Colonic mucosa (tissue), 4 donors: ENCODE measurements around the gene ADPRH. TPM values are rescaled to one million over a fixed set of nuclear protein-coding genes. Genes with fewer than 3 reads are reported as not detected.

ENCODE experiments used
- DNase-seq: peaks from one replicate; pipeline ENCODE4 v3.0.0-alpha.2; 2020
- H3K27ac ChIP-seq: fragments of 200-600 bp; one replicate; pipeline ENCODE4 v1.8.0; 2021
- H3K27me3 ChIP-seq: fragments of 200-600 bp; one replicate; pipeline ENCODE4 v1.8.0; 2021
- H3K36me3 ChIP-seq: fragments of 200-600 bp; one replicate; pipeline ENCODE4 v1.8.0; 2021
- H3K4me1 ChIP-seq: fragments of 200-600 bp; one replicate; pipeline ENCODE4 v1.8.0; 2021; ENCODE audit warnings: mild to moderate bottlenecking
- H3K4me3 ChIP-seq: fragments of 200-600 bp; one replicate; pipeline ENCODE4 v1.8.0; 2021
- H3K9ac ChIP-seq, 2 donors: one replicate each; pipeline ENCODE4 v1.7.0; 2013; ENCODE audit warnings: control low read depth in 2 of 2, low read depth in 2 of 2, low read length in 2 of 2
- H3K9me3 ChIP-seq: fragments of 200-600 bp; one replicate; pipeline ENCODE4 v1.8.0; 2021
- intact Hi-C: fragments of 100-400 bp; cut with DNase I; formaldehyde crosslinking; loops from one replicate; pipeline ENCODE4 v1.14.1; 2022
- total RNA-seq, 2 donors: library from RNA; stranded (reverse); fragmentation: NEBNext Ultra II Directional in 1 of 2; extraction: Animal tissue kit (Norgen Biotek cat#: 25700) in 1 of 2; gene quantifications; one replicate each; pipeline ENCODE4 v1.2.1, GENCODE V29; 2021
- TF ChIP-seq, protein P1 (sequence below): fragments of 200-600 bp; IDR thresholded peaks from one replicate; pipeline ENCODE4 v1.8.0; 2022; ENCODE audit warnings: antibody characterized with exemption, mild to moderate bottlenecking
- donor health status: healthy.
- donor health status: DM: no; HTN: no; CAD: no.
- donor health status: DM: no; HTN: no; CAD: no.

The ADPRH gene
- total RNA-seq, 2 donors from 2014 or later = 2.0 to 3.3 TPM

DNA sequence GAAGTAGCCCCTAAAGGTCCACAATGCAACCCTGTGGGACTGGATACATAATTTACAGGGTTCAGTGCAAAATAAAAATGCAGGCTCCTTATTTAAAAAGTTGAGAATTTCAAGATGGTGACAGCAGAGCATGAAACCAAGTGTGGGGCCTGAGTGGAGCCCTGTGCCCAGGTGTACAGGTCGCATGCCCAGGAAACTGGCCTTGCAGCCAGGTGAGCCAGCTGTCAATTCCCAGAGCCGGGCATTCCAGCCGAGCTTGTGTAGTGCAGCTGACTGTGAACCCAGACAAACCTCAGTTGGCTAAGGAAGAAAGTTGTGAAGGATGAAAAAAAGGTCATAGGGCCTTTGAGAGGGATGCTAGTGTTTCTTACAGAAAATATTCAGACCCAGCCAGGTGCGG lies 53.5 kb downstream of the ADPRH start:
- Histone ChIP-seq H3K4me3 (no peak overlapping the region), H3K27ac (no peak overlapping the region), H3K27me3 (no peaks in the 10 kb centered on the region), H3K9ac (no peak overlapping the region), H3K36me3 (no peaks in the 10 kb centered on the region), H3K9me3 (no peaks in the 10 kb centered on the region), H3K4me1 (no peaks in the 10 kb centered on the region)
- TF ChIP-seq, protein P1, sequence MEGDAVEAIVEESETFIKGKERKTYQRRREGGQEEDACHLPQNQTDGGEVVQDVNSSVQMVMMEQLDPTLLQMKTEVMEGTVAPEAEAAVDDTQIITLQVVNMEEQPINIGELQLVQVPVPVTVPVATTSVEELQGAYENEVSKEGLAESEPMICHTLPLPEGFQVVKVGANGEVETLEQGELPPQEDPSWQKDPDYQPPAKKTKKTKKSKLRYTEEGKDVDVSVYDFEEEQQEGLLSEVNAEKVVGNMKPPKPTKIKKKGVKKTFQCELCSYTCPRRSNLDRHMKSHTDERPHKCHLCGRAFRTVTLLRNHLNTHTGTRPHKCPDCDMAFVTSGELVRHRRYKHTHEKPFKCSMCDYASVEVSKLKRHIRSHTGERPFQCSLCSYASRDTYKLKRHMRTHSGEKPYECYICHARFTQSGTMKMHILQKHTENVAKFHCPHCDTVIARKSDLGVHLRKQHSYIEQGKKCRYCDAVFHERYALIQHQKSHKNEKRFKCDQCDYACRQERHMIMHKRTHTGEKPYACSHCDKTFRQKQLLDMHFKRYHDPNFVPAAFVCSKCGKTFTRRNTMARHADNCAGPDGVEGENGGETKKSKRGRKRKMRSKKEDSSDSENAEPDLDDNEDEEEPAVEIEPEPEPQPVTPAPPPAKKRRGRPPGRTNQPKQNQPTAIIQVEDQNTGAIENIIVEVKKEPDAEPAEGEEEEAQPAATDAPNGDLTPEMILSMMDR = no peak
- intact Hi-C loops = no loop called here
- no peak for DNase-seq

DNA sequence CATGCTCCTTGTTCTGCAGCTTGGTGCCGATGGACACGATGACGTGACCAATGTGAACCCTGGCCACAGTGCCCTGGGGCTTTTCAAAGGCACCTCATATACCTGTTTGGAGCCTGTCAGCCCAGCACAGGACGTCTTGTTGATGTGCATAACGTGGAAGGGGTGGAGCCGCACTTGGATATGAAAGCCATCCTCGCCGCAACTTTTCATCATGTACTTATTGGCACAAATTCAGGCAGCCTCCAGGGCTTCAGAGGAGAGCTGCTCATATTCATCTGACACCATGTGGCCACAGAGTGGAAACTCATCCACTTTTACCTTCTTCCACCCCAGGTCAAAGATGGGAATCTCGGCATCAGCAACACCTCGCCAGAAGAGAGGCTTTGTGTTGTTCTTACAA lies 56.4 kb downstream of the ADPRH start:
- H3K27ac ChIP-seq = no peak overlapping the region
- intact Hi-C loops = no loop called here
- TF ChIP-seq, protein P1 = no peak

DNA sequence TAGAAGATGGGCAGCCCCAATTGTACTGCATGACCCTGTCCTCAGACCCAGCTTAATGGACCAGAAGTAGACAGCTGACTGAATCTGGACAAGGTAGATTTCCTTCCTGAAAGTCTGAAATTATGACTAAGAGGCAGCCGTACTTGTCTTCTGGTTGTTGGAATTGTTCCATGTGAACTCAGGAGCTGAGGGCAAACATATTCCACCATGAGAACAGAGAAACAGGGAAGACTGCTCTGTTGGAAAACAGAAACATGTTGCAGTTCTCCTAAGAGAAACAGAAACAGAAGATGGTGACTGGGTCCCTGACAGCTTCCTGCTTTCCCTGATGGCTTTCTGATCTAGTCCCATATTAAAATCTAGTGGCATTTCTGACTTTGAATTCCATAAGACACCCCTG lies 57.0 kb downstream of the ADPRH start:
- Histone ChIP-seq H3K4me3 (no peak overlapping the region), H3K9ac (no peak overlapping the region), H3K27ac (no peak overlapping the region), H3K4me1 (no peaks in the 10 kb centered on the region), H3K9me3 (no peaks in the 10 kb centered on the region), H3K36me3 (no peaks in the 10 kb centered on the region), H3K27me3 (no peaks in the 10 kb centered on the region)
- TF ChIP-seq, protein P1 = no peak
- DNase-seq = no peak
- intact Hi-C loops = no loop called here

More for the DNA sequence above, 56.4 kb downstream of the ADPRH start:
- H3K4me3 ChIP-seq = no peak overlapping the region
- no peaks in the 10 kb centered on the region for H3K9me3 ChIP-seq
- H3K36me3 ChIP-seq = no peaks in the 10 kb centered on the region
- H3K4me1 ChIP-seq = no peaks in the 10 kb centered on the region
- DNase-seq = no peak
- H3K27me3 ChIP-seq = no peaks in the 10 kb centered on the region
- H3K9ac ChIP-seq = no peak overlapping the region

DNA sequence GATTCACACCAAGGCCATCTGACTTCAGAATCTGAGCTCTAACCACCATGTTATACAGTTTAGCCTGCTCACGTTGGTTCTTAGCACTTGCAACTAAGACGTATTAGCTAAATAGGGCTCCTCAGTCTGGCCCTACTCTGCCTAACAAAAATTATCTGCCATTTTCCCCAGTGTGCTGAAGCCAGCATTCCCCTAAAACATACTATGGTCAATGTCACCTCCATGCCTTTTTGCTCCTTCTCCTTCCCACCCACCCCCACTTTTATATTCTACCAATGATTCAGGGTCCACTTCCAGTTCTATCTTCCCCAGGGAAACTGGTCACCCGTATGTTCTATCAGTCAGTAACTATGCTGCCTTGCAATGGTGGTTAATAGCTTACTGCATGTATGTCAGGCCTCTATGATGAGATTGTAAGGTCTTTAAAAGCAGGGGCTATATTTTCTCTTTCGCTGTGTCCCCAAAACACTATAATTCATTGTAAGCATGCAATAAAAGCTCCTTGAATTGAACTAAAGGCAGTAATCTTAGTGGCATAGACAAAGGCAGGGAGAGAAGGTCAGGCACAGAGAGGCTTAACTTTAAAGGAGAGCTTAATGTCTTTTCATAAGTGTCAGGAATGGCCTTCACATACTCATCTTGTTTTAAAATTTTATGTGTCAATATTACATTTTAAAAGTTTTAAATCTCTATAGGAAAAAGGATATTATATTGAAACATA lies 57.8 kb downstream of the ADPRH start:
- intact Hi-C loops = no loop called here
- no peaks in the 10 kb centered on the region for H3K4me1 ChIP-seq
- no peak for DNase-seq
- no peak overlapping the region for H3K4me3 ChIP-seq
- no peak overlapping the region for H3K9ac ChIP-seq
- H3K27me3 ChIP-seq = no peaks in the 10 kb centered on the region
- peak overlapping the region; percentile 59 for H3K27ac ChIP-seq
- no peaks in the 10 kb centered on the region for H3K9me3 ChIP-seq
- no peaks in the 10 kb centered on the region for H3K36me3 ChIP-seq
- TF ChIP-seq, protein P1 = no peak

DNA sequence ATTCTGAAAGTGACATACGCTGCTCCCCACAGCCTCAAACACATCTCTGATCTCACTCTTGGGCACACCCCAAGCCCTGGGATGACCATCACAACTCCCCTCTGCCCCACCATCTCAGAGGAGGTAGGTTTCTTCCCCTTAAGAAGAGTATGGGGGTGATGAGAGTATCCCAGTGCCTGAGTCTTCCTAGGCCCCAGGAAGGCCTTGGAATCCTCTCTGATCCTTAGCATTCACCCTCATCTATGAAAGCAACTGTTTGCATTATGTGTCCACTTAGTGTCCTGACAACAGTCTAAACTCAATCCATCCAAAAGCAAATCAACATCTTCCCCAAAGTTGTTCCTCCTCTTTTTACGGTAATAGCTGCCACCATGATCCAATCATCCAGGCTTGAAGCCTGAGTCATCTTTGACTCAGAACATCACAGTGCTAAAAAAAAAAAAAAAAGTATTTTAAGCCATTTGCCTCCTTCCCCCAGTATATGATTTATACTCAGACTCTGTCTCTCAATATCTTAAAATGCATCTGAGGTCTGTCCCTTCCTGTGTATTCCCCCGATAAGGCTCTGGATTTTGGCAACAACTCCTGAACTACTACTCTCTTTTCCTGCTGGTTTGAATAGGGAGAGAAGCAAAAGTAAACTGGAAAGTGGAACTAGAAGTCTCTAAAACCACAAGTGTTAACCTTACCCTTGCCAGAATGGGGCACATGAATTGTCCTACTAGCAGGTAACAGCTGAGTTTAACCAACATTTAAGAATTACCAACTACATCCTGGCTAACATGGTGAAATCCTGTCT lies 58.6 kb downstream of the ADPRH start:
- Histone ChIP-seq H3K4me1 (no peaks in the 10 kb centered on the region), H3K9ac (no peak overlapping the region), H3K4me3 (no peak overlapping the region), H3K9me3 (no peaks in the 10 kb centered on the region), H3K27me3 (no peaks in the 10 kb centered on the region), H3K27ac (peak overlapping the region; percentile 59), H3K36me3 (no peaks in the 10 kb centered on the region)
- intact Hi-C loops = no loop called here
- no peak for DNase-seq
- TF ChIP-seq, protein P1 = no peak

Other genes starting within 250 kb of the ADPRH start
- gene TMEM39A, start 115.9 kb upstream of the ADPRH start, total RNA-seq = 10 to 100 TPM; 37.4 to 48.8 TPM
- 10 to 100 TPM; 11.2 to 14.8 TPM for gene POGLUT1, start 110.5 kb upstream of the ADPRH start, total RNA-seq
- gene TIMMDC1, start 80.9 kb upstream of the ADPRH start, total RNA-seq = 100 to 1,000 TPM in 1 of 2 donors, 10 to 100 TPM in 1; 88.6 to 128 TPM
- gene CD80, start 19.9 kb upstream of the ADPRH start, total RNA-seq = under 1 TPM; 0.29 to 0.30 TPM
- 1 to 10 TPM in 1 of 2 donors, under 1 TPM in 1; 0.58 to 1.3 TPM for gene PLA1A, start 18.4 kb downstream of the ADPRH start, total RNA-seq
- 10 to 100 TPM in 1 of 2 donors, 1 to 10 TPM in 1; 1.3 to 26.3 TPM for gene POPDC2, start 81.1 kb downstream of the ADPRH start, total RNA-seq
- gene COX17, start 97.9 kb downstream of the ADPRH start, total RNA-seq = 10 to 100 TPM; 53.5 to 64.5 TPM
- gene CFAP91, start 123.5 kb downstream of the ADPRH start, total RNA-seq = under 1 TPM; 0.57 to 0.61 TPM
- 10 to 100 TPM; 58.4 to 70.4 TPM for gene NR1I2, start 202.6 kb downstream of the ADPRH start, total RNA-seq